Stimulated activated naive CD8-positive, alpha-beta T cell treated with anti-CD3 and anti-CD28 coated beads, Interleukin-15, Interleukin-2, amounts not matched to agents 100 ng/mL and 50 ng/mL, for 24 hours (primary cell): ENCODE measurements around the gene FBF1.
"Not testable (repeated sequence)": the region's sequence is repeated elsewhere in the genome, so short reads cannot be mapped to it uniquely, and the experiment has no call there.

Source experiments
- H3K27ac Mint-ChIP-seq: one replicate; pipeline ENCODE4 v1.8.0; 2021; ENCODE audit warnings: mild to moderate bottlenecking, mixed read lengths
- H3K27me3 Mint-ChIP-seq: one replicate; pipeline ENCODE4 v1.8.0; 2021; ENCODE audit warnings: mixed read lengths
- H3K36me3 Mint-ChIP-seq: one replicate; pipeline ENCODE4 v1.8.0; 2021; ENCODE audit warnings: low read depth, mixed read lengths
- H3K4me1 Mint-ChIP-seq: one replicate; pipeline ENCODE4 v1.8.0; 2021; ENCODE audit warnings: low read depth, mixed read lengths
- H3K4me3 Mint-ChIP-seq: one replicate; pipeline ENCODE4 v1.8.0; 2021; ENCODE audit warnings: mild to moderate bottlenecking, mixed read lengths
- H3K9me3 Mint-ChIP-seq: one replicate; pipeline ENCODE4 v1.8.0; 2021; ENCODE audit warnings: mixed read lengths

FBF1 gene

DNA sequence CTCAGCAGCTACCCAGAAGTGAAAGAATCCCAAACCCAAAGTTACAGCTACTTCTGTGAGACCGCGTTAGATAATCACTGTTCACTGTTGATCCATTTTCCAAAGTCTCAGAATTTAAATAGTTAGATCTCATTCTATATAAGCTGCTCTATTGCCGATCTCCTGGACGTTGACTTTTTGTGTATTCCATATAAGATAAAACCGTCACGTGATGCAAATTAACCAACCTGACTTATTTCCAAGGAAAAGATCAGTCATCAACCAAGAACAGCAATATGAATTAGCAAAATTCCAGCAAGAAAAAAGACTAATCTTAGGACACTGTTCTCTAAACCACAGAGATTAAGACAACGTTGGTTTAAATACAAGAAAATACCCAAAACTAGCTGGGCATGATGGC, 29.8 kb upstream of the FBF1 start:
- no peaks in the 10 kb centered on the region for H3K27me3 Mint-ChIP-seq
- H3K4me1 Mint-ChIP-seq: peaks cover 6% of the 10 kb centered on the region

DNA sequence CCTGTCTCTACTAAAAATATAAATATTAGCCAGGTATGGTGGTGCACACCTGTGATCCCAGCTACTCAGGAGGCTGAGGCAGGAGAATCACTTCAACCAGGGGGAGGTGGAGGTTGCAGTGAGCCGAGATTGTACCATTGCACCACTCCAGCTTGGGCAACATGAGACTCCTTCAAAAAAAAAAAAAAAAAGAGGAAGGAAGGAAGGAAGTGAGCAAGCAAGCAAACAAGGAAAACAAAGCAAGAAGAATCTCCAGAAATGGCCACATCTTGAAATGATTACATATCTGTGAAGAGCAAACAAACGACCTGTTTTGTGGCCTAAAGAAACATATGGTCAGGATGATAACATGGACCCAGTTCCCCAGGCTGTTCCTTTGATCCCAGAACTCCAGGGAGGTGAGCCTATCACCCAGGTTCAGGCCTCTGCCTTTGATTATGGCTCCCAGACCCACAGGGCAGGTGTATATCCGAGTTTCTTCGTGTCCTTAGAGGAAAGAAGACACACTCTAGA, 29.2 kb upstream of the FBF1 start:
- no peaks in the 10 kb centered on the region for H3K9me3 Mint-ChIP-seq
- peaks cover 4% of the 10 kb centered on the region for H3K4me1 Mint-ChIP-seq
- peaks cover 14% of the 10 kb centered on the region for H3K36me3 Mint-ChIP-seq
- no peak overlapping the region for H3K4me3 Mint-ChIP-seq
- H3K27me3 Mint-ChIP-seq: no peaks in the 10 kb centered on the region
- no peak overlapping the region for H3K27ac Mint-ChIP-seq

More for the DNA sequence above, 29.8 kb upstream of the FBF1 start:
- Mint-ChIP-seq H3K36me3 (peaks cover 14% of the 10 kb centered on the region), H3K9me3 (no peaks in the 10 kb centered on the region), H3K4me3 (no peak overlapping the region), H3K27ac (no peak overlapping the region)

DNA sequence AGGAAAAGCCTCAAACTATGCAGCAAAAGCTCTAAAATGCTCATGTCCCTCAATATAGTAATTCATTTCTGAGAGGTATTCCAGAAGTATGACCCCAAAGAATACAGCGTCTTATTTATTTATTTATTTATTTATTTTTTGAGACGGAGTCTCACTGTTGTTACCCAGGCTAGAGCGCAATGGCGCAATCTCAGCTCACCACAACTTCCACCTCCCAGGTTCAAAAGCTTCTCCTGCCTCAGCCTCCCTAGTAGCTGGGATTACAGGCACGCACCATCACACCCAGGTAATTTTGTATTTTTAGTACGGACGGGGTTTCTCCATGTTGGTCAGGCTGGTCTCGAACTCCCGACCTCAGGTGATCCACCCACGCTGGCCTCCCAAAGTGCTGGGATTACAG, 28.2 kb upstream of the FBF1 start:
- H3K9me3 Mint-ChIP-seq, H3K4me1 Mint-ChIP-seq, H3K27me3 Mint-ChIP-seq, H3K27ac Mint-ChIP-seq, H3K4me3 Mint-ChIP-seq: not testable (repeated sequence)
- H3K36me3 Mint-ChIP-seq: peaks cover 12% of the 10 kb centered on the region

DNA sequence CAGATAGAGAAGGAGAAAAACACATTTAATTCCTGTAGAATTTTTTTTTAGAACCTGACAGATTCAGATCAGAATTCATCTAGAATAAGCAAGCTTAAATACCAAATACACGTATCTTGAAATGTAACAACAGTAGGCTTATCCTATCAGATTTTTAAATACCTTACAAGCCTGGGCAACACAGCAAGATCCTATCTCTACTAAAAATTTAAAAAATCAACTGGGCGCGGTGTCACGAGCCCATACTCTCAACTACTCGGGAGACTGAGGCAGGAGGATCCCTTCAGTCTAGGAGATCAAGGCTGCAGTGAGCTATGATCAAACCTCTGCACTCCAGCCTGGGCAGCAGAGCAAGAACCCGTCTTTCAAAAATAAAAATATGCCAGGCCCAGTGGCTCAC, 24.6 kb upstream of the FBF1 start:
- Mint-ChIP-seq H3K4me1 (peaks cover 9% of the 10 kb centered on the region), H3K27me3 (no peaks in the 10 kb centered on the region), H3K27ac (no peak overlapping the region), H3K36me3 (peaks cover 4% of the 10 kb centered on the region), H3K9me3 (no peaks in the 10 kb centered on the region), H3K4me3 (no peak overlapping the region)

DNA sequence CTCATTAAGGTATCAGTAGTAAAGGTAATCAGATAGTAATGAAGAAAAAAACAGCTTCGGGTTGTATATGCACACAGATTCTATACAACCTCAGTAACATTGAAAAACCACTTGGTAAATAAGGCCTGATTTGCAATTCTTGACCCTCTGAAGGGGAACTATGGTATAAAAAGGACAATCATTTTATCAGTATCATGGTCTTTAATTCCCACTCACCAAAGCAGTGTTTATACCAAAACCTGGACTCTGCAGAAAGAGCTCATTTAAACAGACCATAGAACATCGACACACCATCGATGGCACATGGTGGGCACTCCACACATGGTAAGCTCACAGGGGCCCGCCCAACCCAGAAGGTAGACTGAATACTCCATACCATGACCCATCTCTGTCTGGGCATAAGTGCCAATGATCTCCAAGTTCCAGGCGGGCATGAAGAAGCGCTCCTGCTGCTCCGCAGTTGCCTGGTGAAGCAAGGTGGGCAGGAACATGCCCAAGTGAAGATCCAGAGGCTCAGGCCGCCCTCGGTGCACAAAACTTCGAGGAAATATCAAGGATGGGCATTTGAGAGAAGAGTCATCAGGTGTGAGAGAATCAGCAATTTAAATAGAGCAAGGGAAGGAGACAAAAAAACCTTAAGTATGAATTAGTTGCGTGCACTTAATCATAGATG, 19.1 kb upstream of the FBF1 start:
- H3K36me3 Mint-ChIP-seq: peaks cover 24% of the 10 kb centered on the region
- no peak overlapping the region for H3K27ac Mint-ChIP-seq
- H3K4me3 Mint-ChIP-seq: no peak overlapping the region
- H3K27me3 Mint-ChIP-seq: no peaks in the 10 kb centered on the region
- H3K4me1 Mint-ChIP-seq: peaks cover 5% of the 10 kb centered on the region
- no peaks in the 10 kb centered on the region for H3K9me3 Mint-ChIP-seq

DNA sequence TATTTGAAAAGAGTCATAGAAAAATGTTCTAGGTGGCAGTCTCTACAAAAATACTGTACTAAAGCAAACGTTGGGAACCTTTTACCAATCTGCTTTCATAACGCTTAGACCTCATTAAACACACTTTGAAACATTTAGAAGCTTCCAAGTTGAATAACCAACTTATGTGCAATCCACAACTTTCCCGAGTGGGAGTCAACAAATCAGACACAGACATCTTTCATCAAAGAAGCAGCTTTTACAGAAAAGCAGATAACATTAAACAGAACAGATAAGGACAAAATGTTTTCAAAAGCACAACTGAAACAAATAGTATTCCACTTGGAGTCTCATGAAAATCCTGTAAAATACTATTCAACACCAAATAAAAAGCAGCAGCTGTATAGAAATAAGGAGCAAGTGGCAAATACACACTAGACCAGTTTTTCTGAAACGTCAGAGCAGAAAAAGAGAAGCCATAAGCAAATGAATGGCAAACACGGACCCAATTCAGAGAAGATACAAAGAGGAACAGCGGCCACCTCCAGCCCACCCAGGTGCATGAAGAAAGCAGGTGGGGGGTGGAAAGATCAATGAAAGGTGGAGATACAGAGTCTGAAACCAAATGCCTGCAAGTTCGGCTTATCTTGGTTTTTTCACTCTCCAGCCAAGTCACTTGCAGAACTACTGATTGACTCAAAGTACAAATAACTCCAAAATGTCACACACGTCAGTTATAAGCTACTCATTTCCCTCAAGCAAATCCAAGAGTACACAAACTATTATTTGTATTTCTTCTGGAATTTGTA, 18.4 kb upstream of the FBF1 start:
- Mint-ChIP-seq H3K27me3 (no peaks in the 10 kb centered on the region), H3K4me1 (peaks cover 5% of the 10 kb centered on the region), H3K9me3 (no peaks in the 10 kb centered on the region), H3K36me3 (peaks cover 27% of the 10 kb centered on the region), H3K27ac (no peak overlapping the region), H3K4me3 (no peak overlapping the region)

DNA sequence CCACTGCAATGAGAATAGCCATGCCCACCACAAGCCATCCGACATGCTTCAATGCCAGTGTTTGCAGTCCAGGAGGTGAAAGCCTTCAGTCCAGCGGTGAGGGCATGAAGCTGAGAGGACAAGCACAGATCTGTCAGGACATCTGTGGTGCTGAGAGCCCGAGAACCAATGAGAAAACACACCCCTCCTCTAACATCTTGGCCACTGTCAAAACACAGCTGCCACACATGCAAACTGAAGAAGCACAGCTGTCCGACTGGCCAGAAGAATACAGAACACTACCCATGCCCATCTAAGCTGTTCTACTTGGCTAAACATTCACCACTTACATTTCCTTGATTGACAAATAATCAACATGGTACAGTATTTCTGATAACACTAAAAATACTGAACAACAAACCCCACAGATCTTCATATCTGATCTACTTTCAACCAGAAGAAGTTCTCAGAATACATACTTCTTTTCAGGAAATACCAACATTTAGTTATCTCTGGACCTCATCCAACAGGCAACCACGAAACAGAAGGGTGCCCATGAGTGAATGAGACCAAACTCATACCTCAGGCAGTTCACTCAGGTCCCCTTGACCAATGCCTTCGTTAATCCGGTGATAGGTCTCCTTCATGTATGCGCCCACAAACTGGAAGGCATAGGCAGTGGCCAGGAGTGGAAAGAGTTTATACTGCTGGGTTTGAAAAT, 10.2 kb upstream of the FBF1 start:
- no peaks in the 10 kb centered on the region for H3K9me3 Mint-ChIP-seq

DNA sequence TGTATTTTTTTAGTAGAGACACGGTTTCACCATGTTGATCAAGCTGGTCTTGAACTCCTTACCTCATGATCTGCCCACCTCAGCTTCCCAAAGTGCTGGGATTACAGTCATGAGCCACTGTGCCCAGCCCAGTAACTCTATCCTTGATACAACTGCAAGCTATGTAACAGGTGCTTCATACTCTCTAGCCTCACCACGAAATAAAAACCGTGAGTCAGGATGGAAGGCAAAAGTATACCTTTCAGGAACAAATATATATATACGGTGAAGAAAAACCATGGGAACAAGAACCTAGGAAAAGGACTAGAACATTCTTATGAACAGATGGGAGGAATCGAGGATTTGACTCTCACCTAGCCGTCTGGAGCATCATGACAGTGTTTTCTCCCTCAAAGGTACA, 9.6 kb upstream of the FBF1 start:
- Mint-ChIP-seq H3K9me3 (no peaks in the 10 kb centered on the region), H3K4me3 (no peak overlapping the region), H3K4me1 (peaks cover 4% of the 10 kb centered on the region), H3K27ac (no peak overlapping the region), H3K27me3 (no peaks in the 10 kb centered on the region), H3K36me3 (peaks cover 56% of the 10 kb centered on the region)

More for the DNA sequence above, 10.2 kb upstream of the FBF1 start:
- Mint-ChIP-seq H3K36me3 (peaks cover 60% of the 10 kb centered on the region), H3K4me3 (no peak overlapping the region), H3K4me1 (peaks cover 4% of the 10 kb centered on the region), H3K27ac (no peak overlapping the region), H3K27me3 (no peaks in the 10 kb centered on the region)

DNA sequence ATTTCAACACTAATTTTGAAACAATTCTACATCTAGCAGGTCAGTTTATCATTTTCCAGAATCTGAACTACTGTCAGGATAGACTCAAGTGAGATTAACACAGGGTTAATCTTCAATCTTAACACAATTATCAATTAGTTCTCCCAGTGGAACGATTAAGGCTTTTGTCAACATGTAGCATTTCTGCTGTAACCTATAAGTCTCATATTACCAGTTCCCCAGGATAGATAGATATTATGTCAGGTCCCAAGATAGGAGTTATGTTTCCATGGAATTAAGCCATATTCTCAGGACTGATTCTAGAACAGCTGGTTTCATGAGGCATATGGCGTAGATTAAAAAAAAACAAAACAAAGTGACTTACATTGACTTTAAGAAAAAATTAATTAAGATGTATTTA, 4.4 kb upstream of the FBF1 start:
- Mint-ChIP-seq H3K4me1 (peaks cover 15% of the 10 kb centered on the region), H3K36me3 (peaks cover 28% of the 10 kb centered on the region), H3K9me3 (no peaks in the 10 kb centered on the region), H3K4me3 (no peak overlapping the region), H3K27ac (no peak overlapping the region), H3K27me3 (no peaks in the 10 kb centered on the region)

DNA sequence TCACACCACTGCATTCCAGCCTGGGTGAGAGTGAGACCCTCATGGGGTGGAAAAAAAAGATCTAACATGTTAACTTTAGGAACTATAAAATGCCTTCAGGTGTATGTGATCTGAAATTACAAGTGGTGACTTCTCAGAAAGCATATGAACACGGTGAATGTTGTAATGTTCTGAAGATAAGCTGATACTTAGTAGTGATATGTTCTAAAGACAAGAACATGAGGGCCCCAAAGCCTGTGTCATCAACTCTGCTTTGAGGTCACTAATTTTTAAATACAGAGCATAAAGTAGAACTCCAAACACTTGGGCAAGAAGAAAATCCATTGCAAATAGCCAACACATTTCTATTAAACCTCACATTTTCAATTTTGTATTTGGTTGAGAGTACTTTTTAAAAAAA, 2.6 kb upstream of the FBF1 start:
- Mint-ChIP-seq H3K27me3 (no peaks in the 10 kb centered on the region), H3K9me3 (no peaks in the 10 kb centered on the region), H3K27ac (no peak overlapping the region), H3K4me1 (peaks cover 18% of the 10 kb centered on the region), H3K4me3 (no peak overlapping the region), H3K36me3 (peaks cover 16% of the 10 kb centered on the region)

DNA sequence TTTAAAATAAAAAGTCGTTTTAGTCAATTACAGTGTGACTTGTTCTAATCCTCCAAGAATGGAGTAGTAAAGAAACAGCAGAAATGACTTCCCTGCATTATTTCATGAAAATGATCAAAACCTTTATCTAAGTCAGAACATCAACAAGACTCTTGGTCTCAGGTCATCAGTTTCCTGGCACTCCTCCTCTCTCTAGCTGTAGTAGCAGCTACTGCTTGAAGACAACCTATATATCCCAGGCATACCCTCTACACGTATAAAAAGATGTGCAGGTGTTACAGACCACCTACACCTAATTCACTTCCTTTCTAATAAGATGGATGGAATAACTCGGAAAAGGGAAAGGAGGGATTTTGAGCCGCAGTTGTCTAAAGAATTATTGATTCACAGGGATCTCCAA, 1.6 kb upstream of the FBF1 start:
- no peak overlapping the region for H3K4me3 Mint-ChIP-seq
- no peaks in the 10 kb centered on the region for H3K27me3 Mint-ChIP-seq
- no peak overlapping the region for H3K27ac Mint-ChIP-seq

DNA sequence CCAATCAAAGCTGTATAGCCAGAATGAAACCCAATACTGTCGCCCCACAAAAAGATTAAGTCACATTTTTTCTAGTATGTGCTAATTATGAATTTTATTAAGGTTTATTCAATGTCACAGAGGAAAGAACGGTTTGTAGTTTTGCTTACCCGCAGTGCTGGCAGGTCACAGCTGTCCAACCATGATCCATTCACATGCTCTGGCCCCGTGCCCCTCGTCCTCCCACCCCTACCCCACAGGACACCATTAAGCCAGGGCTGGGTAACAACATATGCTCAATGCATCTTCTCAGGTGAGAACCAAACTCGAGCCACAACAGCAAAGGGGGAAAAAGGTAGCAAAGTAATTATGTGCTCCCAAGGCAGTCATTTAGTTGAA, 589 bp upstream of the FBF1 start:
- peak overlapping the region; percentile 93 for H3K4me3 Mint-ChIP-seq
- H3K36me3 Mint-ChIP-seq: peaks cover under 1% of the 10 kb centered on the region
- peak overlapping the region; percentile 87 for H3K27ac Mint-ChIP-seq
- H3K27me3 Mint-ChIP-seq: no peaks in the 10 kb centered on the region
- peaks cover 18% of the 10 kb centered on the region for H3K4me1 Mint-ChIP-seq
- H3K9me3 Mint-ChIP-seq: no peaks in the 10 kb centered on the region

More for the DNA sequence above, 1.6 kb upstream of the FBF1 start:
- no peaks in the 10 kb centered on the region for H3K9me3 Mint-ChIP-seq
- H3K36me3 Mint-ChIP-seq: peaks cover 8% of the 10 kb centered on the region
- H3K4me1 Mint-ChIP-seq: peaks cover 18% of the 10 kb centered on the region

DNA sequence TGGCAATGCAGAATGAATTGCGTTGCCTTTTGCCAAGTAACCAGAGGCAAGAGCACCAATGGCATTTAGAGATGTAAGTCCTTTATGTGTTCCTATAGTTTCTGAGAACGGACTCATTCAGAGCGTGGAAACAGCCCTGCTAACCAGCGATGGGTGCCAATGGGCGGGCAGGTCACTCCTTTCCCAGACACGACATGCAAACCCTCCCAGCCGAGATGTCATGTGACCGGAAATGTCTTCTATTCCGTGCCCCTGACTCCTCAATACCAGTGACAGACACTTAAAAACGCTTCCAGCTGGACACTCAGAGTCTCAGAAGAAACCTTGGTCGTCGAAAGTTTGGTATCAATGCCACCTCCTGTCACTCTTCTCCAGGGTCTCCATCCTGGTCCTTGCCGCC, 3.2 kb downstream of the FBF1 start:
- H3K36me3 Mint-ChIP-seq: no peaks in the 10 kb centered on the region
- no peak overlapping the region for H3K4me3 Mint-ChIP-seq
- H3K4me1 Mint-ChIP-seq: peaks cover 18% of the 10 kb centered on the region
- H3K9me3 Mint-ChIP-seq: no peaks in the 10 kb centered on the region
- no peaks in the 10 kb centered on the region for H3K27me3 Mint-ChIP-seq
- no peak overlapping the region for H3K27ac Mint-ChIP-seq

DNA sequence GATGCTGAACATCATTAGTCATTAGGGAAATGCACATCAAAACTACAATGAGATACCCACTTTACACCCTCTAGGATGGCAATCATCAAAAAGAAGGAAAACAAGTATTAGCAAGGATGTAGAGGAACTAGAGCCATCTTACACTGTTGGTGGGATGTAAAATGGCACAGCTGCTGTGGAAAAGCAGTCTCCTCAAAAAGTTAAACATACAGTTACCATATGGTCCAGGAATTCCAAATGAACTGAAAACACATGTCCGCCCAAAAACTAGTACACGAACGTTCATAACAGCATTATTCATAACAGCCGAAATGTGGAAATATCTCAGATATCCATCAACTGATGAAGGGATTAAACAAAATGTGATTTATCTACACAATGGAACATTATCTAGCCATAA, 7.0 kb downstream of the FBF1 start:
- no peak overlapping the region for H3K27ac Mint-ChIP-seq

DNA sequence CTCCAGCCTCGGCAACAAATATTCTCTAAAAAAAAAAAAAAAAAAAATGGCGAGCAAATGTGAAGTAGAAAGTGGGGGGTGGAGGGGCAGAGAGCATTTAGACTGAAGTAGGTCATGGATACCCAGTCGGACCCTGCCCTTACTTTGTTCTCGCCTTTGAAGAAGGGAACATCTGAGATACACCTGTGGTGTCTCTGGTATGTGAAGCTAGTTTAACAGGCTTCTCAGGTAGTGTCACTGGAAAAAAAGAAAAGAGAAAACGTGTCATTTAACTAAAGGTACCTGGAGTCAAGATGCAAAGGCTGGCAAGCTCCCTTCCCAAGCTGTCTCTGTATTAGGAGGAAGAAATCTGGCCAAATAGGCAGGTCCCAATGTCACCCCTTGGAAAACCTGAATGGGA, 8.0 kb downstream of the FBF1 start:
- Mint-ChIP-seq H3K9me3 (no peaks in the 10 kb centered on the region), H3K27ac (no peak overlapping the region), H3K27me3 (no peaks in the 10 kb centered on the region), H3K4me1 (no peaks in the 10 kb centered on the region), H3K4me3 (no peak overlapping the region), H3K36me3 (no peaks in the 10 kb centered on the region)

More for the DNA sequence above, 7.0 kb downstream of the FBF1 start:
- Mint-ChIP-seq H3K4me1 (no peaks in the 10 kb centered on the region), H3K36me3 (no peaks in the 10 kb centered on the region), H3K4me3 (no peak overlapping the region), H3K27me3 (no peaks in the 10 kb centered on the region), H3K9me3 (no peaks in the 10 kb centered on the region)
